HEK293 (cell line): ENCODE data around the gene DOK1.

Experiments used
- CTCF ChIA-PET: fragments of 350-600 bp; formaldehyde crosslinking; extraction: SDS; loops from one replicate; lab custom pipeline; 2021; ENCODE audit warnings: antibody characterized with exemption; lab: Yijun Ruan, JAX
- POLR2A ChIA-PET: fragments of 300-600 bp; formaldehyde crosslinking; extraction: SDS; loops from one replicate; lab custom pipeline; 2020; ENCODE audit warnings: antibody characterized with exemption, inconsistent platforms; lab: Yijun Ruan, JAX
- H3K27ac ChIP-seq: fragments of 200-500 bp; sonication (Bioruptor generic); 2 replicates; pipeline ENCODE4 v1.5.1; 2014; ENCODE audit warnings: low read depth, low read length, control low read depth, inconsistent platforms; ENCODE audit errors: extremely low read depth
- H3K36me3 ChIP-seq, 2 experiments: fragments of 200-500 bp in 1 of 2; sonication (Bioruptor generic) in 1 of 2; 1 replicate in 1 of 2; 2 replicates in 1 of 2; pipeline ENCODE4 v1.5.1; 2014 to 2017; ENCODE audit warnings: inconsistent platforms in 2 of 2, low read length in 2 of 2; ENCODE audit not compliant: control insufficient read depth in 2 of 2, insufficient read depth in 1 of 2
- H3K4me1 ChIP-seq: fragments of 200-500 bp; sonication (Bioruptor generic); 2 replicates; pipeline ENCODE4 v1.5.1; 2014; ENCODE audit warnings: mild to moderate bottlenecking, low read length, inconsistent platforms; ENCODE audit not compliant: control insufficient read depth, insufficient read depth
- H3K4me3 ChIP-seq: 2 replicates; pipeline ENCODE4 v1.5.1; 2011; ENCODE audit warnings: low read depth, mild to moderate bottlenecking, control low read depth, low read length, moderate library complexity
- H3K9me3 ChIP-seq: fragments of 200-500 bp; sonication (Bioruptor generic); 2 replicates; pipeline ENCODE4 v1.5.1; 2014; ENCODE audit warnings: low read depth, low read length, inconsistent platforms; ENCODE audit not compliant: control insufficient read depth, insufficient read depth
- BCL11B ChIP-seq: fragments of 450-650 bp; formaldehyde crosslinking; IDR thresholded peaks from 2 replicates; pipeline ENCODE4 v1.5.1; 2016; ENCODE audit warnings: low read depth, missing biosample characterization, missing genetic modification characterization
- IKZF3 ChIP-seq: fragments of 450-650 bp; IDR thresholded peaks from 2 replicates; pipeline ENCODE4 v1.5.0; 2018; ENCODE audit warnings: missing biosample characterization, mild to moderate bottlenecking, missing genetic modification characterization, moderate library complexity
- KLF1 ChIP-seq: fragments of 450-650 bp; formaldehyde crosslinking; IDR thresholded peaks from 2 replicates; pipeline ENCODE4 v1.5.1; 2016; ENCODE audit warnings: missing biosample characterization, missing genetic modification characterization
- KLF8 ChIP-seq: fragments of 450-650 bp; formaldehyde crosslinking; IDR thresholded peaks from 2 replicates; pipeline ENCODE4 v1.5.1; 2016; ENCODE audit warnings: missing biosample characterization, missing genetic modification characterization
- SP3 ChIP-seq: fragments of 450-650 bp; formaldehyde crosslinking; IDR thresholded peaks from 2 replicates; pipeline ENCODE4 v1.5.1; 2016; ENCODE audit warnings: missing biosample characterization, missing genetic modification characterization
- SP7 ChIP-seq: fragments of 450-650 bp; formaldehyde crosslinking; IDR thresholded peaks from 2 replicates; pipeline ENCODE4 v1.5.1; 2016; ENCODE audit warnings: missing biosample characterization, missing genetic modification characterization
- ZBTB17 ChIP-seq: fragments of 450-650 bp; formaldehyde crosslinking; IDR thresholded peaks from 2 replicates; pipeline ENCODE4 v1.5.1; 2016; ENCODE audit warnings: missing biosample characterization, missing genetic modification characterization
- ZBTB20 ChIP-seq: fragments of 450-650 bp; formaldehyde crosslinking; IDR thresholded peaks from 2 replicates; pipeline ENCODE4 v1.5.1; 2016; ENCODE audit warnings: missing biosample characterization, missing genetic modification characterization
- ZBTB48 ChIP-seq: fragments of 450-650 bp; formaldehyde crosslinking; IDR thresholded peaks from 2 replicates; pipeline ENCODE4 v1.5.1; 2016; ENCODE audit warnings: missing biosample characterization, missing genetic modification characterization
- ZBTB8A ChIP-seq: fragments of 450-650 bp; formaldehyde crosslinking; IDR thresholded peaks from 2 replicates; pipeline ENCODE4 v1.5.1; 2016; ENCODE audit warnings: missing biosample characterization, missing genetic modification characterization
- ZEB2 ChIP-seq: fragments of 450-650 bp; formaldehyde crosslinking; IDR thresholded peaks from 2 replicates; pipeline ENCODE4 v1.5.1; 2016; ENCODE audit warnings: missing biosample characterization, missing genetic modification characterization
- ZNF16 ChIP-seq: fragments of 450-650 bp; formaldehyde crosslinking; IDR thresholded peaks from 2 replicates; pipeline ENCODE4 v1.5.1; 2016; ENCODE audit warnings: low read depth, missing biosample characterization, missing genetic modification characterization
- ZNF2 ChIP-seq: fragments of 450-650 bp; formaldehyde crosslinking; IDR thresholded peaks from 2 replicates; pipeline ENCODE4 v1.5.1; 2016; ENCODE audit warnings: missing biosample characterization, missing genetic modification characterization
- ZNF24 ChIP-seq: fragments of 450-650 bp; formaldehyde crosslinking; IDR thresholded peaks from 2 replicates; pipeline ENCODE4 v1.5.1; 2016; ENCODE audit warnings: missing biosample characterization, missing genetic modification characterization
- ZNF266 ChIP-seq: fragments of 450-650 bp; formaldehyde crosslinking; IDR thresholded peaks from 2 replicates; pipeline ENCODE4 v1.5.1; 2016; ENCODE audit warnings: missing biosample characterization, missing genetic modification characterization, low read depth
- ZNF335 ChIP-seq: fragments of 450-650 bp; formaldehyde crosslinking; conservative IDR thresholded peaks from 2 replicates; pipeline ENCODE4 v1.5.1; 2016; ENCODE audit warnings: missing biosample characterization, missing genetic modification characterization
- ZNF341 ChIP-seq: fragments of 450-650 bp; formaldehyde crosslinking; IDR thresholded peaks from 2 replicates; pipeline ENCODE4; 2016; ENCODE audit warnings: low read depth, missing biosample characterization, missing genetic modification characterization
- ZNF394 ChIP-seq: fragments of 450-650 bp; formaldehyde crosslinking; IDR thresholded peaks from 2 replicates; pipeline ENCODE4 v1.5.1; 2016; ENCODE audit warnings: missing biosample characterization, missing genetic modification characterization, mild to moderate bottlenecking, moderate library complexity, borderline replicate concordance
- ZNF561 ChIP-seq: fragments of 450-650 bp; IDR thresholded peaks from 2 replicates; pipeline ENCODE4 v1.5.1; 2018; ENCODE audit warnings: missing biosample characterization, missing genetic modification characterization, borderline replicate concordance
- ZNF610 ChIP-seq: fragments of 450-650 bp; formaldehyde crosslinking; IDR thresholded peaks from 2 replicates; pipeline ENCODE4 v1.5.1; 2016; ENCODE audit warnings: missing biosample characterization, missing genetic modification characterization, borderline replicate concordance
- ZNF660 ChIP-seq: fragments of 450-650 bp; IDR thresholded peaks from 2 replicates; pipeline ENCODE4 v1.5.1; 2018; ENCODE audit warnings: missing biosample characterization, mild to moderate bottlenecking, missing genetic modification characterization
- ZSCAN30 ChIP-seq: fragments of 450-650 bp; IDR thresholded peaks from 2 replicates; pipeline ENCODE4 v1.5.1; 2018; ENCODE audit warnings: missing biosample characterization, mild to moderate bottlenecking, missing genetic modification characterization, moderate library complexity
- TF ChIP-seq, protein P1 (sequence below): fragments of 450-650 bp; formaldehyde crosslinking; IDR thresholded peaks from 2 replicates; pipeline ENCODE4 v1.5.1; 2016; ENCODE audit warnings: missing biosample characterization, missing genetic modification characterization
- TF ChIP-seq, protein P2 (sequence below): fragments of 450-650 bp; formaldehyde crosslinking; conservative IDR thresholded peaks from 2 replicates; pipeline ENCODE4 v1.5.1; 2016; ENCODE audit warnings: low read depth, missing biosample characterization, missing genetic modification characterization
- TF ChIP-seq, protein P3 (sequence below): fragments of 450-650 bp; formaldehyde crosslinking; IDR thresholded peaks from 2 replicates; pipeline ENCODE4 v1.5.1; 2016; ENCODE audit warnings: missing biosample characterization, missing genetic modification characterization

DOK1 gene

DNA sequence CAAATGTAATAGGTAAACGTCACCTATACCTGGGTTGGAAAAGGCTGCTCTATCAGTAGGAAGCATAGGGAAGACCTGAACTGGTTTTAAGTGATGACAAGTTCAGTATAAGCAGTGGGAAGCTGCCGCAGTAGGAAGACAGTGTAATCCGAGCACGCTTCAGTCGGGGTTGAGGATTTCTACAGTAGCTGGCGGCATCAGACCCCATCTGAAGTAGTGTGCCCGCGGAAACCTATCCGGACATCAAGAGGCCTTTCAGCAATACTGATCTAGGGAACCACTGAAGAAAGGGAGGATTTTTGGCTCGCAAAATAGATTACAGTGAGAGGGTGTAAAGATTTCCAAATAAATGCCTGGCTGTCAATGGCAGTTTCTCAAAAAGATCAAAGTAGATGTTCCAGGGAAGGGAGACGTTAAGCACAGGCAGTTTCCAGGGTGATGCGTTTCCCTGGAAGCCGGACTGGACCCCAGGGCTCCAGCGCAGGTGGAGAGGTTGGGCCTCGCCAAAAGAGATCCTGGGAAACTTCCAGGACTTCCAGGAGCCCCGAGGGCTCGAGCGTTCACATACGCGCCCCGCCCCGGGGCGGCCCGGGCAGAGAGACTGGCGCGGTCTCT is 6.1 kb upstream of the DOK1 start (continued):
- TF ChIP-seq ZBTB17 (peak; percentile 88), ZNF16 (tag by site-specific recombination) (no peak), ZNF341 (tag by site-specific recombination) (no peak), IKZF3 (peak; percentile 50; the same call in 1 of the 2 replicates)
- TF ChIP-seq, all 188 proteins: peak for 13

DNA sequence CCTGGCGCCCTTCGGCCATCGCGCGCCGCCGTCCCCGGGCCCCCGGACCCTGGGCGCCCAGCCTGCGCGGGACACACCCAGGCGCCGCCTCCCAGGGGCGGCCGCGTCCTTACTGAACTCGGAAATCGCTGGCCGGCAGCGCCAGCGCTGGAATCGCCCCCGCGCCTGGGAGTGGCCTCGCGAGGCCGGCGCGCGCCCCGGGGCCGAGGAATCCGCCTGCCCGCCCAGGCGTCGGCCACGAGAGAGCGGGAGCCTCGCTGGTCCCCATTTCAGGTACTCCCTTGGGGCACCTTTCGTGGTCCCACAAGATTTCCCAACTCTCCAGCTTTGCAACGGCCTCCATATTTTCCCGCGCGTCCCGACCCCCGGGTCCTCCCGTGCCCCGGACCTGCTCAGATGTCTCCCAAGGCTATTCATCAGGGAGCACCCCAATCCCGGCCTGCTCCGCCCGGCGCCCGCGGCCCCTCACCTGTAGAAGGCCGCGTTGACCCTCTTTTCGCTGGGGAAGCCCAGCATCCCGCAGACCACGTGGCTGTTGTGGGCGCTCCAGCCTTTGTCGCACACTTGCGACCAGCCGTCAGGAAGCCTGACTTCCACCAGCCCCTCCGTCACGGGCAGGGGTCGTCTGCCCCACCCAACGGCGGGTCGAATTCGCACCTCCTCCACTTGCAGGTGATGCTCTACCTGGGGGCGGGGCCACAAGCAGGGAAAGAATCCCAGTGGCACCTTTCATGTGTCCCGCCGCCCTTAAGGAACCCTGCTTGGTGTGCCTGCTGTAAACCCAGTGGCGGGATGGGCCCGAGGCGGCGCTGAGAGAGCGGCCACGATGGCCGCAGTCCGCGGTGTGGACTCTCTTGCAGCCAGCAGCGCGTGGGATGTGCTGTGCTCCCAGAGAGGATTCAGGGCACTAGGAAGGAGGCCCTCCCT is 5.4 kb upstream of the DOK1 start:
- Histone ChIP-seq H3K9me3 (no peaks in the 10 kb centered on the region), H3K4me1 (no peaks in the 10 kb centered on the region; the same call in 1 of the 2 replicates), H3K4me3 (peak overlapping the region; percentile 41), H3K27ac (peak overlapping the region; percentile 69; the same call in 1 of the 2 replicates), H3K36me3 (peaks cover 0 to 4% of the 10 kb centered on the region in 2 experiments; a peak in 1 of 3 replicates)
- CTCF ChIA-PET = no interaction called here
- POLR2A ChIA-PET = interaction anchor here (1.6 kb wide), 1 partner anchor 91 kb away, joined by 3 read pairs; the partner anchor contains the start of gene WBP1
- TF ChIP-seq, protein P1, sequence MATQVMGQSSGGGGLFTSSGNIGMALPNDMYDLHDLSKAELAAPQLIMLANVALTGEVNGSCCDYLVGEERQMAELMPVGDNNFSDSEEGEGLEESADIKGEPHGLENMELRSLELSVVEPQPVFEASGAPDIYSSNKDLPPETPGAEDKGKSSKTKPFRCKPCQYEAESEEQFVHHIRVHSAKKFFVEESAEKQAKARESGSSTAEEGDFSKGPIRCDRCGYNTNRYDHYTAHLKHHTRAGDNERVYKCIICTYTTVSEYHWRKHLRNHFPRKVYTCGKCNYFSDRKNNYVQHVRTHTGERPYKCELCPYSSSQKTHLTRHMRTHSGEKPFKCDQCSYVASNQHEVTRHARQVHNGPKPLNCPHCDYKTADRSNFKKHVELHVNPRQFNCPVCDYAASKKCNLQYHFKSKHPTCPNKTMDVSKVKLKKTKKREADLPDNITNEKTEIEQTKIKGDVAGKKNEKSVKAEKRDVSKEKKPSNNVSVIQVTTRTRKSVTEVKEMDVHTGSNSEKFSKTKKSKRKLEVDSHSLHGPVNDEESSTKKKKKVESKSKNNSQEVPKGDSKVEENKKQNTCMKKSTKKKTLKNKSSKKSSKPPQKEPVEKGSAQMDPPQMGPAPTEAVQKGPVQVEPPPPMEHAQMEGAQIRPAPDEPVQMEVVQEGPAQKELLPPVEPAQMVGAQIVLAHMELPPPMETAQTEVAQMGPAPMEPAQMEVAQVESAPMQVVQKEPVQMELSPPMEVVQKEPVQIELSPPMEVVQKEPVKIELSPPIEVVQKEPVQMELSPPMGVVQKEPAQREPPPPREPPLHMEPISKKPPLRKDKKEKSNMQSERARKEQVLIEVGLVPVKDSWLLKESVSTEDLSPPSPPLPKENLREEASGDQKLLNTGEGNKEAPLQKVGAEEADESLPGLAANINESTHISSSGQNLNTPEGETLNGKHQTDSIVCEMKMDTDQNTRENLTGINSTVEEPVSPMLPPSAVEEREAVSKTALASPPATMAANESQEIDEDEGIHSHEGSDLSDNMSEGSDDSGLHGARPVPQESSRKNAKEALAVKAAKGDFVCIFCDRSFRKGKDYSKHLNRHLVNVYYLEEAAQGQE (tag by site-specific recombination) = 0 out of 2 replicates have a peak, but pooled peaks have one; percentile 20
- peak; percentile 74 for TF ChIP-seq ZSCAN30
- TF ChIP-seq ZNF561 (tag by site-specific recombination) = peak; percentile 66; the same call in 1 of the 2 replicates
- TF ChIP-seq ZNF2 = 0 out of 2 replicates have a peak, but pooled peaks have one; percentile 29
- TF ChIP-seq, protein P2, sequence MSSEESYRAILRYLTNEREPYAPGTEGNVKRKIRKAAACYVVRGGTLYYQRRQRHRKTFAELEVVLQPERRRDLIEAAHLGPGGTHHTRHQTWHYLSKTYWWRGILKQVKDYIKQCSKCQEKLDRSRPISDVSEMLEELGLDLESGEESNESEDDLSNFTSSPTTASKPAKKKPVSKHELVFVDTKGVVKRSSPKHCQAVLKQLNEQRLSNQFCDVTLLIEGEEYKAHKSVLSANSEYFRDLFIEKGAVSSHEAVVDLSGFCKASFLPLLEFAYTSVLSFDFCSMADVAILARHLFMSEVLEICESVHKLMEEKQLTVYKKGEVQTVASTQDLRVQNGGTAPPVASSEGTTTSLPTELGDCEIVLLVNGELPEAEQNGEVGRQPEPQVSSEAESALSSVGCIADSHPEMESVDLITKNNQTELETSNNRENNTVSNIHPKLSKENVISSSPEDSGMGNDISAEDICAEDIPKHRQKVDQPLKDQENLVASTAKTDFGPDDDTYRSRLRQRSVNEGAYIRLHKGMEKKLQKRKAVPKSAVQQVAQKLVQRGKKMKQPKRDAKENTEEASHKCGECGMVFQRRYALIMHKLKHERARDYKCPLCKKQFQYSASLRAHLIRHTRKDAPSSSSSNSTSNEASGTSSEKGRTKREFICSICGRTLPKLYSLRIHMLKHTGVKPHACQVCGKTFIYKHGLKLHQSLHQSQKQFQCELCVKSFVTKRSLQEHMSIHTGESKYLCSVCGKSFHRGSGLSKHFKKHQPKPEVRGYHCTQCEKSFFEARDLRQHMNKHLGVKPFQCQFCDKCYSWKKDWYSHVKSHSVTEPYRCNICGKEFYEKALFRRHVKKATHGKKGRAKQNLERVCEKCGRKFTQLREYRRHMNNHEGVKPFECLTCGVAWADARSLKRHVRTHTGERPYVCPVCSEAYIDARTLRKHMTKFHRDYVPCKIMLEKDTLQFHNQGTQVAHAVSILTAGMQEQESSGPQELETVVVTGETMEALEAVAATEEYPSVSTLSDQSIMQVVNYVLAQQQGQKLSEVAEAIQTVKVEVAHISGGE (tag by site-specific recombination) = no peak
- TF ChIP-seq KLF8 = peak; percentile 34; the same call in 1 of the 2 replicates
- TF ChIP-seq SP3 = peak; percentile 14; the same call in 1 of the 2 replicates
- no peak for TF ChIP-seq ZNF610 (tag by site-specific recombination)
- TF ChIP-seq SP7 (tag by site-specific recombination) = peak; percentile 19; the same call in 1 of the 2 replicates
- TF ChIP-seq ZNF394 (tag by site-specific recombination) = peak; percentile 82
- peak; percentile 62 for TF ChIP-seq ZBTB20 (tag by site-specific recombination)
- TF ChIP-seq ZNF335 = peak; percentile 52
- TF ChIP-seq ZEB2 = peak; percentile 31; the same call in 1 of the 2 replicates
- TF ChIP-seq BCL11B (tag by site-specific recombination) = no peak
- TF ChIP-seq, protein P3, sequence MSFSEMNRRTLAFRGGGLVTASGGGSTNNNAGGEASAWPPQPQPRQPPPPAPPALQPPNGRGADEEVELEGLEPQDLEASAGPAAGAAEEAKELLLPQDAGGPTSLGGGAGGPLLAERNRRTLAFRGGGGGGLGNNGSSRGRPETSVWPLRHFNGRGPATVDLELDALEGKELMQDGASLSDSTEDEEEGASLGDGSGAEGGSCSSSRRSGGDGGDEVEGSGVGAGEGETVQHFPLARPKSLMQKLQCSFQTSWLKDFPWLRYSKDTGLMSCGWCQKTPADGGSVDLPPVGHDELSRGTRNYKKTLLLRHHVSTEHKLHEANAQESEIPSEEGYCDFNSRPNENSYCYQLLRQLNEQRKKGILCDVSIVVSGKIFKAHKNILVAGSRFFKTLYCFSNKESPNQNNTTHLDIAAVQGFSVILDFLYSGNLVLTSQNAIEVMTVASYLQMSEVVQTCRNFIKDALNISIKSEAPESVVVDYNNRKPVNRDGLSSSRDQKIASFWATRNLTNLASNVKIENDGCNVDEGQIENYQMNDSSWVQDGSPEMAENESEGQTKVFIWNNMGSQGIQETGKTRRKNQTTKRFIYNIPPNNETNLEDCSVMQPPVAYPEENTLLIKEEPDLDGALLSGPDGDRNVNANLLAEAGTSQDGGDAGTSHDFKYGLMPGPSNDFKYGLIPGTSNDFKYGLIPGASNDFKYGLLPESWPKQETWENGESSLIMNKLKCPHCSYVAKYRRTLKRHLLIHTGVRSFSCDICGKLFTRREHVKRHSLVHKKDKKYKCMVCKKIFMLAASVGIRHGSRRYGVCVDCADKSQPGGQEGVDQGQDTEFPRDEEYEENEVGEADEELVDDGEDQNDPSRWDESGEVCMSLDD (tag by site-specific recombination) = peak; percentile 67; the same call in 1 of the 2 replicates
- TF ChIP-seq ZBTB48 (tag by site-specific recombination) = peak; percentile 39; the same call in 1 of the 2 replicates
- TF ChIP-seq ZNF660 (tag by site-specific recombination) = 0 out of 2 replicates have a peak, but pooled peaks have one; percentile 53
- no peak for TF ChIP-seq ZNF266 (tag by site-specific recombination)
- peak; percentile 16; the same call in 1 of the 2 replicates for TF ChIP-seq KLF1 (tag by site-specific recombination)
- 0 out of 2 replicates have a peak, but pooled peaks have one; percentile 25 for TF ChIP-seq ZNF24 (tag by site-specific recombination)
- no peak for TF ChIP-seq IKZF3
- TF ChIP-seq ZBTB8A (tag by site-specific recombination) = peak; percentile 53; the same call in 1 of the 2 replicates
